NCI-H1092 (cell line): ENCODE data around the gene GJA8.
"Not testable (repeated sequence)": the region's sequence is repeated elsewhere in the genome, so short reads cannot be mapped to it uniquely, and the experiment has no call there.

Experiments used
- DNase-seq: peaks from one replicate; lab custom pipeline; 2025; lab: John Stamatoyannopoulos, UW

Gene GJA8

DNA sequence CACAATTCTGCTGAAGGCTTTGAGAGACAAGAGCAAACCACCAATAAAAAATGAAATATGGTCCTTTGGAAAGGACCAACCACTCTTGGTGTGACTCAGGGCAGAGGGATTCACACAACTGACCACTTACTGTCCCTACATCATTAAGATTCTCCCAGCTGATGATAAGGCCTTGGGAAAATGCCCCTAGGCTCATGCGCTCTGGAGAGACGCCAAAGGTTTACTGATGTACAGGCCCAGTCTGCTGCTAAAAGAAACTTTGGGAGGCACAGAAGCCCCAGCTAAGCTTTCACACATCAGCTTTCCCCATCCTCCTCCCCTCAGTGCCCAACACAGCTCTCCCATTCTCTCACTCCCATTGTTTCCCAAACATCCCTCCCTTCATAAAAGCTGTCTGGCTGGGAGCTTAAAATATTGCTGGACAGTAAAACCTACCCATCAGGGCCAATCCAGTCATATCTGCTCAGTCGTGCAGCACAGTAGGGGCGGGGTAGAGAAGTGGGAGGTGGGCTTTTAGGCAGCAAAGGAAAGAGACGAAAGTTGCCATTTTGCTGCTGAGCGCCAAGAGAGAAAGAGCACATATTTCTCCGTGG, at the start of gene GJA8:
Gene GJA8 (plus strand): TSS at position 543 of the 593 bp plus-strand sequence. CDS start 5,161 bp downstream, outside the sequence.
- DNase-seq = no peak

DNA sequence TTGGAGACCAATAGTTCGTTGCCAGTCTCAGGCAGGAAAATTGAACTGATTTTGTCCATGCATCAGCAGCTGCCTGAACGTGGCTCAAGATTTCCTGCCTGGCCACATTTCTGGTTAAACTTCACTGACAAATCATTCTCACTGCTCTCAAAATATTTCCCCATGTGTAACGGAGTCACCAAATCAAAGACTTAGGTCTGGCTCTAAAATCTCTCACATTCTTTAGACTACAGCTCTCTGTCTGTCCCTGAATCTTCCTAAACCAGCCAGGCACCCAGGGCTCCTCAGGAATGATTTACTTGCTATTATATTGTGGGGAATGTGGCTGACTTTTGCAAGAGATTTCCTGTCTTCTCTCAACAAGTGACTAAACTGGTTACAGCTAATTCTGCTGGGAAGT, 49.2 kb upstream of the GJA8 start:
- DNase-seq = no peak

DNA sequence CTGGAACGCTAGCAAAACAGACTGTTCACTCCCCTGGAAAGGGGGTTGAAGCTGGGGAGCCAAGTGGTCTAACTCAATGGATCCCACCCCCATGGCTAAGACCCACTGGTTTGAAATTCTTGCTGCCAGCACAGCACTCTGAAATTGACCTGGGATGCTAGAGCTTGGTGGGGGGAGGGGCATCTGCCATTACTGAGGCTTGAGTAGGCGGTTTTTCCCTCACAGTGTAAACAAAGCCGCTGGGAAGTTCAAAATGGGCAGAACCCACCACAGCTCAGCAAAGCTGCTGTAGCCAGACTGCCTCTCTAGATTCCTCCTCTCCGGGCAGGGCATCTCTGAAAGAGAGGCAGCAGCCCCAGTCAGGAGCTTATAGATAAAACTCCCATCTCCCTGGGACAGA, 47.6 kb upstream of the GJA8 start:
- not testable (repeated sequence) for DNase-seq

DNA sequence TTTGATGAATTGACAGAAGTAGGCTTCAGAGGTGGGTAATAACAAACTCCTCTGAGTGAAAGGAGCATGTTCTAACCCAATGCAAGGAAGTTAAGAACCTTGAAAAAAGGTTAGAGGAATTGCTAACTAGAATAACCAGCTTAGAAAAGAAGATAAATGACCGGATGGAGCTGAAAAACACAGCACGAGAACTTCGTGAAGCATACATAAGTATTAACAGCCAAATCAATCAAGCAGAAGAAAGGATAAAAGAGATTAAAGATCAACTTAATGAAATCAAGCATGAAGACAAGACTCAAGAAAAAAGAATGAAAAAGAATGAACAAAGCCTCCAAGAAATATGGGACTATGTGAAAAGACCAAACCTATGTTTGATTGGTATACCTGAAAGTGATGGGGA, 46.6 kb upstream of the GJA8 start:
- not testable (repeated sequence) for DNase-seq

DNA sequence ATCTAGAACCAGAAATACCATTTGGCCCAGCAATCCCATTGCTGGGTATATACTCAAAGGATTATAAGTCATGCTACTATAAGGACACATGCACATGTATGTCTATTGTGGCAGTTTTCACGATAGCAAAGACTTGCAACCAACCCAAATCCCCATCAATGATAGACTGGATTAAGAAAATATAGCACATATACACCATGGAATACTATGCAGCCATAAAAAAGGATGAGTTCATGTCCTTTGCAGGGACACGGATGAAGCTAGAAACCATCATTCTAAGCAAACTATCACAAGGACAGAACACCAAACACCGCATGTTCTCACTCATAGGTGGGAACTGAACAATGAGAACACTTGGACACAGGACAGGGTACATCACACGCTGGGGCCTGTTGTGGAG, 35.4 kb upstream of the GJA8 start:
- not testable (repeated sequence) for DNase-seq

DNA sequence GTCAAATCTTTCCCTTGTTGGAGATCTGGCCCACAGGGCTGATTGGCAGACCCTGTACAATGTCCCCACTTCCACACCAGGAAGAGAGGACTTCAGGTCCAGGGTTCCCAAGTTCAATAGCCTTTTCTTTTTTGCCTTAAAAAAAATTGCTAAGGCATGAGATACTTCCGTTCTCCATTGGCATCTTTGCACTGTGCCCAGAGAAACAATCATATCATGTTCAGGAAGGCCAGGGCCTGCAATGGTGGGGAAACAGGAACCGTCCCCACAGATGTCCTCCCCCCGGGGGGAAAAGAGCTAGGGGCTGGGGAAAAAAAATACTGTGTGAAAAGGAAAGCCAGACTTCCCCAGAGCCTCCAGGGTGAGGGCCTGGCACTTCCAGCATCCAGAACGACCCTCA, 24.6 kb upstream of the GJA8 start:
- DNase-seq = no peak

DNA sequence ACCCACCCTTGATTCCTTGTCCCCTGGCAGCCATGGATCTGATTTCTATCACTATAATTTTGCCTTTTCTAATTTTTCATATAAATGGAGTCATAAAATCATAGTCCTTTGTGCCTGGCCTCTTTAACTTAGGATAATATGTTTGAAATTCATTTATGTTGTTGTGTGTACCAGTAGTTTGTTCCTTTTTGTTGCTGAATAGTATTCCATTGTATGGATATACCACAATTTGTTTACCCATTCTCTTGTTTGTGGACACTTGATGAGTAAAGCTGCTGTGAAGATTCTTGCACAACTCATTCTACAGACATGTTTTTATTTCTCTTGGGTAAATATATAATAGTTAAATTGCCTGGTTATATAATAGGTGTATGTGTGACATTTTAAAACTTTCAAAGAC, 22.7 kb upstream of the GJA8 start:
- DNase-seq = no peak

DNA sequence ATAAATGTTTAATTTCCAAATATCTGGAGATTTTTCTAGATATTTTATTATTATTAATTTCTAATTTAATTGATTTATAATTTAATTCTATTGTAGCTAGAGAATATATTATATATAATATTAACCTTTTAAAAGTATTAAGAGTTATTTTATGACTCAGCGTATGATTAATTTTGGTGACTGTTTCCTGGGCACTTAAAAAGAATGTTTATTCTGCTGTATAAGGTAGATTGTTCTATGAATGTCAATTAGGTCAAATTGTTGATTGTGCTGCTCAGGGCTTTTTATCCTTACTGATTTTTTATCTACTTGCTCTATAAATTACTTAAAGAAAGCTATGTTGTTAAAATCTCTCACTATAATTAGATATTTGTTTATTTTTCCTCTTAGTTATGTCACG, 20.1 kb upstream of the GJA8 start:
- DNase-seq = no peak

DNA sequence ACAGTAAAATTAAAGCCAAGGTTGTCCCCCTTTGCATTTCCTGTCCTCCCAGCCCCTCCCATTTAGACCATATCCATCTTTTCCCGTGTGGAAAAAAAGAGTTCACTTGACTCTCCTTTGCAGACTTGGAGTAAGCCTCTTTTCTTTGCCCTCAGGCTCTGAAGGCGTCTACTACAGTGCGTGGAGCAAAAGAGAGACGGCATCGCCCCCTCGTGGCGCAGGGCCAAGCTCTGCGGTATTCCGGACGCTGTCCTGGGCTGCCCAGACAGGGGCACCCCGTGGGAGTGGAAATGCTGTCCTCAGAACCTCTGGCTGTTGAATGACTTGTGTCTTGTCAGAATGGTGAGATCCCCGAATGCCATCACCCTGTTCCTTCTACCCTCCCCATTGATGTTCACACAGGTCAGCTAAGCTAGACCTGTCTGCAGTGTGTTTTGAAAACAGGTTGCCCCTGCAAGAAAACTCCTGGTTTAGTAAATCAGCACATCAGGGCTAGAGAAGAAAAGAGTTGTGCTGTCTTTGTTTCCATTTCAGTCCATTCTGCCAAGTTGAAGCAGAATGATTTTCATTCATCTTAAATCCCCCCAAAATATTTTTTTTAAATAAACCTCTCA, 12.3 kb upstream of the GJA8 start:
- peak; percentile 20 for DNase-seq

DNA sequence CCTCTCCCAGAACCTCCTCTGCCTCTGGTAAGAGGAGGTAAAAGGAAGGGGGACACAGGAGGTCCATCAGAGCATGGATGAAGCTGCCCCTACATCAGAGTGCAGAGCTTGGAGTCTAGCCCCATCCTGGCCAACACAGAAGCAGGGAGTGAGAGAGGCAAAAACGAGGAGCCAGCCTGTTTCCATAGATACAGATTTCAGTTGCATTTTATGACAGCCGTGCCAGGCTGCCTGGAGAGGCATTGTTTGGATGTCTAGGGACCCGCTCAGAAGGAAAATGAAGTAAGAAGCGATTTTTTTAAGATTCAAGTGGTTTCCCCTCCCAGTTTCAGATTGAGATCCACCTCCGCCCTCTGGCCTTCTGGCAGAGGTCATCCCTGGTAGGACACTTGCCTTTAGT, 11.5 kb upstream of the GJA8 start:
- DNase-seq = no peak

DNA sequence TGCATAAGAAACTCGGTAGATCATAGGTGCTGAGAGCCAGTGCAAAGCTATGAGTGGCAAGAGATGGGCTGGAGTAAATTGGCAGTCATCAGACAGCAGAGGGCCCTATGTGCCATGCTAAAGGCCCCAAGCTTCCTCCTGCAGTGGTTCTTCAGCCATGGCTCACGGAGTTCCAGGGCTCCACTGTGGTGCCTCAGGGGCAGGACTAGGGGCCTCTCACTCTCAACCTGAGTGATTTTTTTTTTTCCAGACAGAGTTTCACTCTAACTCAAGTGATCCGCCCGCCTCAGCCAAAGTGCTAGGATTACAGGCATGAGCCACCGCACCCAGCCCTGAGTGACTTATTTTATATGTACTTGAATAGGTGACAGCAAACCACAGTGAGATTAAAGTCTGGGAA, 10.4 kb upstream of the GJA8 start:
- DNase-seq = no peak

DNA sequence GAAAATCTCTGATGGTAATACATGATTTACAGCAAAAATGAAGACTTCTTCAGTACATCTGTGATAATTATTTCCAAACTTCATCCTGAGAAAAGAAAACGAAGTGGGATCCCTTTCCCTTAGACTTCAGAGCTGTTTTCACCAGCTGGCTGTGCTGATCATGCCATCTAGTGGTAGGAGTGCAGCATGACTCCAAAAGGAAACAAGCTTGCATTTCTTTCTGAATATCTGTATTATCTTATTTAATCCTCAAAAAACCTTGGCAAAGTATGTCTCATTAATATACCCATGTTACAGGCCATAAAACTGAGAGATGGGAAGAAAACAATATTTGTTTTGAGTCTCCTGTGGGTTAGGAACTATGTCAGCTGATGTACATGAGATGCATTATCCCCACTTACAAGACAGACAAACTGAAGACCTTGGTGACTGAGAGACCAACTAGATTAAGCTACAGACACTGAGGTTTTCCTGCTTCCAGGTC, 9.8 kb upstream of the GJA8 start:
- DNase-seq = peak; percentile 9

DNA sequence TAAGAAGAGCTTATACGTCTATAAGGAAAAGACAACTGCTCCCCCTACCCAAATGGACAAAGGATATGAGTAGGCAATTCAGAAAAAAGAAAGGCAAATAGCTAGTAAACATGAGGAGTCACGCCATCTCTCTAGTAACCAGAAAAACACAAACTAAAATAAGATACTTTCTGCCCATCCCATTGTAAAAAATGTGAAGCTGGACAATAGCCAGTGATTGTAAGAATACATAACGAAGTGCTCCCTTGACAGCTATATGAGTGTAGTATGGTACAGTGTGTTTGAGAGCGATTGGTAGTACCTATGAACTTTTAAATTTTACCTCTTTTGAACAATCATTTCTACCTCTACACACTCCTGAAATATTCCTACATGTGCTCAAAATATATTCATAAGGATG, 7.5 kb upstream of the GJA8 start:
- no peak for DNase-seq

DNA sequence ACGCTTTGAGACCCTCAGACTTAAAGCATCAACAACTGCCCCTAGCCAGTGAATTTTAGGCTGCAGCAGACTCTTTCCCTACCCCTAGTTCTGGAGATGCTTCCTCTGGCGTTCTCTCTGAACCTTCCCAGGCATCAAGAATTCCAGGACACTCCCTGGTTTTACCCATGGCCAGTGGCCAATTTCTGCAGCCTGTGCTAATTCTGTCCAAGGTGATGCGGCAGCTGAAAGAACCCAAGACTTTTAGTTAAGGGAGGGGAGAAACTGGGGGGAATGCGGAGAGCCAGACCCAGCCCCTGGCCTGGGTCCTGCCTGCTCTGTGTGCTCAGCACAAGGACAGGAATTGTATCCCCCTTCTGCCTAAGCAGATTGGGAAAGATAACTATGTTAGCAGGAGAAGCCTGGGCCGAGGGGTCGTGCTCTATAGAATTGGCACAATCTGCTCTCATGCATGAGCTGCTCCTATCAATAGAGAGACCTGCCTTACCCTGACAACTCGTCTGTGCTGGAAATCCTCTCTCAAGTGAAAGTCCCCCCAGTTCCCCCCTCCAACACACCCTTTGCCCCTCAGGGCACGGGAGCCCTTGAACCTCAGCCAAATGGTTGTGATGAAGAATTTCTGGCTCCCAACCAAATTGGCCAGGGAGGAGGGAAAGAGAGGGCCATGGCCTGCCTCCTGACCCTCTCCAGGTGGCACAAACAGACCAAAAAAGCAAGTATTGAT, 5.4 kb upstream of the GJA8 start:
- no peak for DNase-seq

DNA sequence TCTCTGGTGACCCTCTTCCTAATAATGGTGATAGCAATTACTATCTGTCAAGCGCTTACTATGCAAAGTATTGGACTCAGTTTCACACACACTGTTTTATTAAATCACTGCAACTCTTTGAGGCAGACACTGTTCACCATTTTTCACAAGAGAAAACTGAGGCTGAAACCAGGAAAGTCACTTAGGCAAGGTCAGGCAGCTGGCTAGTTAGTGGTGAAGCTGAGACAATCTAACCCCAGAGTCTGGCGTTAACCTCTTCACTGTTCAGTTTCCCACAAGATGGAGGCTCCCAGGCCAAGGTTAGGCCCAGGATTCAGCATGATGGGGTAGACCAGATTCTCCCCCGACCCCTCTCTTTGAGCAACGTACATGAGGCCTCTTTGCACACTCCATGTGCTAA, 4.8 kb upstream of the GJA8 start:
- no peak for DNase-seq

DNA sequence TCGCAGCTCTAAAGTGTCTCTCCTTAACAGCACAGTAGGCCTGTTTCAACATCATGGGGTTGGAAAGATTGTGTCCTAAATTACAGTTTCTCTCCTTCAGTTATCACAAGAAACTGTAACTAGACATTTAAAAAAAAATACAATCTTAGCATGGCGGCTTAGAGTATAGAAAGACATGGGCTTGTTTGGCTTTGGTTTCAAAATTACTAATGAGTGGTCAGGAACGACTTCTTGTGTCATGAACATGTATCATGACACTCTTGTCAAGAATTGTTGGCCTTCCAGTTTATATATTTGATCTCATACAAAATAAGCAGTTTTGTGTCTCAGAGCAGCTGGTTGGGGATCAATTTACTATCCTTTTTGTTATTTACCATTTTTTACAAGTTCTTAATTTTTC, 2.1 kb downstream of the GJA8 start:
- no peak for DNase-seq

DNA sequence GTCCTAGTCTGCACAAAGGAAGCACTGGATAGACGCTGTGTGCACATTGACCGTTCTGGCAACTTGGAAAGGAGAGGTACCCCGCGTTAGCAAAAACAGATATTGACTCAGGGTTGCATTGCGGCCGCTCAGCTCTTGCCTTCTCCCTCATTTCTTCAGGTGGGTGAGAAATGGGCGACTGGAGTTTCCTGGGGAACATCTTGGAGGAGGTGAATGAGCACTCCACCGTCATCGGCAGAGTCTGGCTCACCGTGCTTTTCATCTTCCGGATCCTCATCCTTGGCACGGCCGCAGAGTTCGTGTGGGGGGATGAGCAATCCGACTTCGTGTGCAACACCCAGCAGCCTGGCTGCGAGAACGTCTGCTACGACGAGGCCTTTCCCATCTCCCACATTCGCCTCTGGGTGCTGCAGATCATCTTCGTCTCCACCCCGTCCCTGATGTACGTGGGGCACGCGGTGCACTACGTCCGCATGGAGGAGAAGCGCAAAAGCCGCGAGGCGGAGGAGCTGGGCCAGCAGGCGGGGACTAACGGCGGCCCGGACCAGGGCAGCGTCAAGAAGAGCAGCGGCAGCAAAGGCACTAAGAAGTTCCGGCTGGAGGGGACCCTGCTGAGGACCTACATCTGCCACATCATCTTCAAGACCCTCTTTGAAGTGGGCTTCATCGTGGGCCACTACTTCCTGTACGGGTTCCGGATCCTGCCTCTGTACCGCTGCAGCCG, 5.4 kb downstream of the GJA8 start:
- DNase-seq = no peak

DNA sequence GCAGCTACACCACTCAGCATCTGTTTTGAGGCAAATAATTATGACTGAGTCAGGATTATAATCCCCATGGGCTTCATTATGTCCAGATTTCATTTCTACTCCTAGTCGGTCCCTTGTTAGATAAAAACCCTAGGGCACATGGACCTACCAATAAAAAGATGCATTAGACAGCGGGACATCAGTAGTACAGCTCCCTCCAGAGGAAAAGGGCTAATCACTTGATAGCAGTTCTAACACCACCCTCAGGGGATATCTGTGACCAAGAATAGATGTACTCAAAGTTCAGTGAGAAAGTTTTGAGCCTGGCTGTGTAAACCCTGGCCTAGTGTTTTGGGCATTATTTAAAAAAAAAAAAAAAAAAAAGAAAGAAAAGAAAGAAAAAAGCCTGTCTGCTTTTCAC, 10.0 kb downstream of the GJA8 start:
- DNase-seq = no peak

DNA sequence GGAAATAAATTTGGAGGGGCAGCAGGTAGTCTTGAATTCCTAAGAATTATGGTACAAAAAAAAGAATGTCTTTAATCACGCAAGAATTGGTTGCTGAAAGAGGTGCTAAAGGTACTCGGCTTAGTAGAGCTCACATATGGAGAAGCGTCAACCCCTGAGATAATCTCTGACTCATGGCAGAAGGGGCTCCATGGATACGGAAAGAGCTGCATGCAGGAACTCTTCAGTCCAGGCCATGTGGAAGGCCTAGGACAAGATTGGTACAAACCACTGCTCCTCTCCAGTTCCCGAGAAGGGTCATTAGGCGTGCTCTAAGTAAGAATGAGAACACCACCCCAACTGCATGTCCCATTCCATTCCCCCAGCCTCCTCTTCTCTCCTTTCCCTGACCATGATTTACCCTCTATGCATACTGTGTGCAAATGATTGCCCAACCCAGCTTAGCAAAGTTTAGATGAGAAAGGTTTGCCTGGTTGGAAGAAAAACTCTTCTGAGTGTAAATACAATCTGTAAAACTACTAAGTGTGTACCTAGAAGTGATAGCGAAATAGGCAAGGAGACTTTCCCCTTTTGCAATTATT, 10.9 kb downstream of the GJA8 start:
- DNase-seq = no peak

DNA sequence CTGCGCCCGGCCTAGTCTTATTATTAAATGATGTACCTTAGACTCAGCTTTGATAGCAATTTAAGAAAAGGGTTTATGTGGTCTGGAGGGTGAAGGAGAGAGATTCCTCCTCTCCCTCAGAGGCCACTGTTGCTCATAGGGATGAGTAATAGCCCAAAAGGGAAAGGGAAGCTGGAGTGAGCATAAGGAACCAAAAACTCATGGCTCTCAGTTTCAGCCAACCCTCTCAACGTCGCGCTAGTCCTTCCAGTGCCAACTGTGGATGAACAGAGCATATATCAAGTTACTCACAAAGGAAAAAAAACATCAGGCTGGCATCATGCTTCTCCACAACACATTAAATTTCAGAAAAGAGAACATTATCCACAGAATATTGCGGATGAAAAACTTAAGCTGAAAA, 17.3 kb downstream of the GJA8 start:
- no peak for DNase-seq

DNA sequence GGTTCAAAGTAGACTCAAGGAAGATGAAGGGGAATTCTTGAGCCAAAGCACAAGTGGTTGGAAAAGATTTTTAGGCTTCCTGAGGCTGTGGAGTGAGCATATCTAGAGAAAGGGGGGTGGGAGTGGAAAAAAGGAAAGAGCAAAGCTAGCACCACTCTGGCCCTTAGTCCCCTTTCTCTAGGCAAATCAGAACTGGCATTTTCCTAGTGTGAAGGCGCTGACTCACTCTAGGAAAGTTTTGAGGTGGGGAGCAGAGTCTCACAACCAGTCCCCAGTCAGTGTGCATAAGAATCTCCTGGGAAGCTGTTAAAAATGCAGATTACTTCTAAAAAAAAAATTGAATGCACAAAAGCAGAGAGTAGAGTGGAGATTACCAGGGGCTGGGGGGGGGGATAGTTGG, 22.2 kb downstream of the GJA8 start:
- no peak for DNase-seq

DNA sequence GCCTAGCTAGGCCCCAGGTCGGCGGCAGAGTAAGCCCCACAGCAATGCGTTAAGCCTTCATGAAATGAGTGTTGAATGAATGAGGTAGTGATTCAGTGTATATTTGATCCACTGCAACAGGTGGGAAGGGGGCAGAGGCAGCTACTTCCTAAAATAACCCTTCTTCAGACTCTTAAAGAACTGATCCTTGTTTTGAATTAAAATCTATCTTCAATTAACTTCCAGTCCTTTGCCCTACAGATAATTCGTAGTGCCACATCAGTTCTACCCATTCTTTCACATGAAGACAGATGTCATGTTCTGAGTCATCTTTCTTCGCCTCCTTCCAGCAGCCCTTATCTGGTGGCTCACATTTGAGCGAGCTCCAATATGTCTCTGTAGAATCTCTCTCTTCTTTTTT, 24.6 kb downstream of the GJA8 start:
- DNase-seq = not testable (repeated sequence)
